HL-60 (cell line): ENCODE measurements around the gene GABRD.

ENCODE experiments used
- CTCF ChIP-seq: IDR thresholded peaks from one replicate; pipeline ENCODE4 v1.5.1; 2011; ENCODE audit warnings: low read length, control low read depth, inconsistent platforms; ENCODE audit not compliant: insufficient read depth
- GABPA ChIP-seq: IDR thresholded peaks from 2 replicates; pipeline ENCODE4 v1.6.1; 2012; ENCODE audit warnings: low read depth
- POLR2AphosphoS5 ChIP-seq: IDR thresholded peaks from 2 replicates; pipeline ENCODE4 v1.6.1; 2012; ENCODE audit warnings: low read depth
- REST ChIP-seq: IDR thresholded peaks from 2 replicates; pipeline ENCODE4 v1.6.1; 2012; ENCODE audit warnings: low read depth; ENCODE audit not compliant: insufficient replicate concordance
- SPI1 ChIP-seq: IDR thresholded peaks from 2 replicates; pipeline ENCODE4 v1.6.1; 2012; ENCODE audit warnings: low read depth, mild to moderate bottlenecking, borderline replicate concordance

GRCh38 chr1:2065699-2066098 is 46.6 kb downstream of the GABRD start:
- TF ChIP-seq CTCF, result no peak
- TF ChIP-seq POLR2AphosphoS5, result no peak
- TF ChIP-seq REST, result no peak
- no peak for TF ChIP-seq GABPA
- no peak for TF ChIP-seq SPI1
